Activated T-cell treated with anti-CD3 and anti-CD28 coated beads for 48 hours (primary cell): ENCODE results near the gene PTPN21.

Source experiments
- DNase-seq: peaks from one replicate; pipeline ENCODE4 v3.0.0-alpha.2; 2020; ENCODE audit warnings: low read depth

PTPN21 gene

GRCh38 chr14:88554457-88555286 is at the start of gene PTPN21:
TSS of gene PTPN21 (minus strand) at chr14:88555007. CDS start at chr14:88550417, 4,590 bp downstream.
- no peak for DNase-seq

GRCh38 chr14:88604212-88604611 is 49.4 kb upstream of the PTPN21 start:
- no peak for DNase-seq

GRCh38 chr14:88599761-88600439 is 45.1 kb upstream of the PTPN21 start:
- DNase-seq, result peak; percentile 15

- DNase-seq, result no peak
These were observed 44.5 kb upstream of the PTPN21 start for GRCh38 chr14:88599326-88599725.

GRCh38 chr14:88598097-88598675 is 43.4 kb upstream of the PTPN21 start:
- no peak for DNase-seq

- DNase-seq, result no peak
These were observed 42.8 kb upstream of the PTPN21 start for GRCh38 chr14:88597601-88598000.

- DNase-seq, result no peak
These were observed 42.2 kb upstream of the PTPN21 start for GRCh38 chr14:88597038-88597437.

- DNase-seq, result no peak
These were observed 37.2 kb upstream of the PTPN21 start for GRCh38 chr14:88592031-88592430.

GRCh38 chr14:88590173-88590572 is 35.4 kb upstream of the PTPN21 start:
- no peak for DNase-seq

GRCh38 chr14:88588081-88588480 is 33.3 kb upstream of the PTPN21 start:
- no peak for DNase-seq

- no peak for DNase-seq
These were observed 29.6 kb upstream of the PTPN21 start for GRCh38 chr14:88584451-88584850.

- DNase-seq, result no peak
These were observed 21.4 kb upstream of the PTPN21 start for GRCh38 chr14:88576222-88576621.

GRCh38 chr14:88572117-88572516 is 17.3 kb upstream of the PTPN21 start:
- no peak for DNase-seq

- no peak for DNase-seq
These were observed 13.4 kb upstream of the PTPN21 start for GRCh38 chr14:88568196-88568595.

GRCh38 chr14:88565427-88565826 is 10.6 kb upstream of the PTPN21 start:
- no peak for DNase-seq

GRCh38 chr14:88563845-88564244 is 9.0 kb upstream of the PTPN21 start:
- DNase-seq, result no peak

- DNase-seq, result peak; percentile 89
These were observed 8.3 kb upstream of the PTPN21 start, which contains the start of gene ZC3H14 for GRCh38 chr14:88562831-88563686. TSS of gene ZC3H14 (plus strand) at chr14:88563037. CDS start at chr14:88563134, 97 bp downstream.

GRCh38 chr14:88562532-88562830 is 7.7 kb upstream of the PTPN21 start:
- no peak for DNase-seq

- no peak for DNase-seq
These were observed 5.0 kb upstream of the PTPN21 start for GRCh38 chr14:88559852-88560251.

GRCh38 chr14:88556581-88556980 is 1.8 kb upstream of the PTPN21 start:
- no peak for DNase-seq

- no peak for DNase-seq
These were observed 836 bp downstream of the PTPN21 start for GRCh38 chr14:88553886-88554456.

- no peak for DNase-seq
These were observed 1.9 kb downstream of the PTPN21 start for GRCh38 chr14:88552876-88553275.
